ENCODE data around the gene HNRNPAB. TPM values are rescaled to one million over a fixed set of nuclear protein-coding genes. Genes with fewer than 3 reads are reported as not detected.

Gene HNRNPAB
- total and polyA plus RNA-seq, 9 of the 15 experiments (the other 6 are each of a cell fraction or from before 2014, with no cell fraction given): 34.6 to 425 (median 236) TPM

GRCh38 chr5:178204182-178204934 is at the start of gene HNRNPAB (continued):
- no peak for TF ChIP-seq HNRNPH1 (optimal IDR thresholded peaks at IDR 0.05; ENCODE audit: low read depth, low read length)
- TF ChIP-seq USF1 (CRISPR knock-in tag; IDR thresholded peaks at IDR 0.05): peak; percentile 50
- TF ChIP-seq ZNF165 (CRISPR knock-in tag; IDR thresholded peaks at IDR 0.05; ENCODE audit: borderline replicate concordance): no peak
- TF ChIP-seq IRF2 (CRISPR knock-in tag; IDR thresholded peaks at IDR 0.05): no peak
- no peak for TF ChIP-seq ZBTB2 (IDR thresholded peaks at IDR 0.05)
- peak; percentile 60; the same call in 1 of the 2 replicates for TF ChIP-seq ATF7 (IDR thresholded peaks at IDR 0.05)
- TF ChIP-seq NKRF (IDR thresholded peaks at IDR 0.05; ENCODE audit: borderline replicate concordance): peak; percentile 75; the same call in 1 of the 2 replicates
- no peak for TF ChIP-seq CHD4 (IDR thresholded peaks at IDR 0.05; ENCODE audit: insufficient read depth, insufficient replicate concordance, low read depth, low read length, poor library complexity, severe bottlenecking)
- no peak for TF ChIP-seq ZNF740 (CRISPR knock-in tag; IDR thresholded peaks at IDR 0.05)
- no peak for TF ChIP-seq ZNF740 (tag; IDR thresholded peaks at IDR 0.05)
- TF ChIP-seq ZNF830 (CRISPR knock-in tag; IDR thresholded peaks at IDR 0.05): no peak
- TF ChIP-seq TFAP4 (CRISPR knock-in tag; IDR thresholded peaks at IDR 0.05; ENCODE audit: borderline replicate concordance): no peak; the same call in none of the 2 replicates
- peak; percentile 47; the same call in 1 of the 2 replicates for TF ChIP-seq ZNF232 (CRISPR knock-in tag; IDR thresholded peaks at IDR 0.05)
- TF ChIP-seq EP400 (IDR thresholded peaks at IDR 0.05): peak; percentile 99
- no peak for TF ChIP-seq CEBPB (tag; IDR thresholded peaks at IDR 0.05)

All from K562 (cell line).